CD4-positive, alpha-beta T cell (primary cell): ENCODE data around the gene CWC27. TPM values are rescaled to one million over a fixed set of nuclear protein-coding genes. Genes with fewer than 3 reads are reported as not detected.

Experiments
- ATAC-seq: fragments of 200-7000 bp; cut with Tn5 transposase; one replicate; pipeline ENCODE4 v1.10.0; 2022; ENCODE audit warnings: mild to moderate bottlenecking; ENCODE audit not compliant: poor library complexity
- CTCF ChIA-PET: fragments of 350-600 bp; sonication (Branson Sonifier 250); formaldehyde crosslinking; loops from one replicate; lab custom pipeline; 2021; ENCODE audit warnings: antibody characterized with exemption, inconsistent platforms; lab: Charles Lee
- POLR2A ChIA-PET: fragments of 350-600 bp; sonication (Branson Sonifier 250); formaldehyde crosslinking; loops from one replicate; lab custom pipeline; 2021; ENCODE audit warnings: antibody characterized with exemption, inconsistent platforms; lab: Charles Lee
- DNase-seq, 14 experiments: peaks; one replicate each; pipeline ENCODE4 v3.0.0-alpha.2; 2013 to 2020; ENCODE audit warnings: mixed read lengths in 2 of 14
- H3K27ac ChIP-seq, 2 donors: one replicate each; pipeline versions ENCODE4 v1.5.1 to v1.7.0; 2013; ENCODE audit warnings: low read length in 2 of 2, low read depth in 1 of 2, mild to moderate bottlenecking in 1 of 2
- H3K27me3 ChIP-seq, 2 experiments: 1 replicate in 1 of 2; 2 replicates in 1 of 2; pipeline versions ENCODE4 v1.6.1 to v1.7.0; 2013; ENCODE audit warnings: low read length in 2 of 2, control low read depth in 1 of 2, mild to moderate bottlenecking in 1 of 2, moderate library complexity in 1 of 2; ENCODE audit not compliant: insufficient read depth in 2 of 2, control insufficient read depth in 1 of 2
- H3K36me3 ChIP-seq: one replicate; pipeline ENCODE4 v1.6.1; 2013; ENCODE audit warnings: low read length, control low read depth; ENCODE audit not compliant: insufficient read depth
- H3K4me1 ChIP-seq: one replicate; pipeline ENCODE4 v1.6.1; 2013; ENCODE audit warnings: low read length, control low read depth; ENCODE audit not compliant: insufficient read depth
- H3K4me3 ChIP-seq: one replicate; pipeline ENCODE4 v1.5.1; 2013; ENCODE audit warnings: mild to moderate bottlenecking, low read length, moderate library complexity
- H3K9me3 ChIP-seq, 2 experiments: 1 replicate in 1 of 2; 2 replicates in 1 of 2; pipeline versions ENCODE4 v1.6.1 to v1.7.0; 2013; ENCODE audit warnings: low read length in 2 of 2, mild to moderate bottlenecking in 2 of 2, control low read depth in 1 of 2, moderate library complexity in 1 of 2; ENCODE audit not compliant: control insufficient read depth in 1 of 2, insufficient read depth in 1 of 2
- H3K27ac Mint-ChIP-seq: one replicate; pipeline ENCODE4 v1.8.0; 2020; ENCODE audit warnings: mixed read lengths
- H3K27me3 Mint-ChIP-seq: one replicate; pipeline ENCODE4 v1.8.0; 2021; ENCODE audit warnings: mixed read lengths
- H3K36me3 Mint-ChIP-seq: one replicate; pipeline ENCODE4 v1.8.0; 2021; ENCODE audit warnings: low read depth, mixed read lengths
- H3K4me1 Mint-ChIP-seq: one replicate; pipeline ENCODE4 v1.8.0; 2021; ENCODE audit warnings: low read depth, mixed read lengths
- H3K4me3 Mint-ChIP-seq: one replicate; pipeline ENCODE4 v1.8.0; 2020; ENCODE audit warnings: mild to moderate bottlenecking, mixed read lengths
- H3K9me3 Mint-ChIP-seq: one replicate; pipeline ENCODE4 v1.8.0; 2020; ENCODE audit warnings: mixed read lengths
- intact Hi-C, 2 experiments: fragments of 100-400 bp; cut with DNase I in 1 of 2; cut with micrococcal nuclease in 1 of 2; formaldehyde crosslinking; loops; one replicate each; pipeline versions ENCODE4 v1.15.1 to v1.9.0; 2023 to 2025; cut with DNase I, micrococcal nuclease
- total RNA-seq, 174 experiments: library from RNA in 2 of 174; stranded (reverse) in 2 of 174; gene quantifications; one replicate each; pipeline ENCODE4 v1.2.3 and lab custom pipeline; 2021 to 2026
- TF ChIP-seq, protein P1 (sequence below): fragments of 200-600 bp; IDR thresholded peaks from one replicate; pipeline ENCODE4 v1.8.0; 2022; ENCODE audit warnings: antibody characterized with exemption, mild to moderate bottlenecking

The CWC27 gene
- total RNA-seq, 2 experiments from 2014 or later: 14.2 to 14.5 TPM

DNA sequence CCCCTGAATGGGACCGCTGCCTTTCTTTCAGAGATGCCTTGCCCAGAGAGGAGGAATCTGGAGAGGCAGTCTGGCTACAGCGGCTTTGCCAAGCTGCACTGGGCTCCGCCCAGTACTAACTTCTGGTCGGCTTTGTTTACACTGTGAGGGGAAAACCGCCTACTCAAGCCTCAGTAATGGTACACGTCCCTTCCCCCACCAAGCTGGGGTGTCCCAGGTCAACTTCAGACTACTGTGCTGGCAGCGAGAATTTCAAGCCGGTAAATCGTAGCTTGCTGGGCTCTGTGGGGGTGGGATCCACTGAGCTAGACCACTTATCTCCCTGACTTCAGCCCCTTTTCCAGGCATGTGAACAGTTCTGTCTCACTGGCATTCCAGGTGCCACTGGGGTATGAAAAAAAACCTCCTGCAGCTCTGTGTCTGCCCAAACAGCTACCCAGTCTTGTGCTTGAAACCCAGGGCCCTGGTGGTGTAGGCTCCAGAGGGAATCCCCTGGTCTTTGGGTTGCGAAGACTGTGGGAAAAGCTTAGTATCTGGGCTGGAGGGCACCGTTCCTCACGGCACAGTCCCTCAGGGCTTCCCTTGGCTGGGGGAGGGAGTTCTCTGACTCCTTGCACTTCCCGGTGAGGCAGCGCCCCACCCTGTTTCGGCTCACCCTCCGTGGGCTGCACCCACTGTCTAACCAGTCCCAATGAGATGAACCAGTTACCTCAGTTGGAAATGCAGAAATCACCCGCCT, 171.2 kb downstream of the CWC27 start:
- ChIA-PET CTCF (no interaction called here), POLR2A (no interaction called here)
- ATAC-seq: no peak
- TF ChIP-seq, protein P1, sequence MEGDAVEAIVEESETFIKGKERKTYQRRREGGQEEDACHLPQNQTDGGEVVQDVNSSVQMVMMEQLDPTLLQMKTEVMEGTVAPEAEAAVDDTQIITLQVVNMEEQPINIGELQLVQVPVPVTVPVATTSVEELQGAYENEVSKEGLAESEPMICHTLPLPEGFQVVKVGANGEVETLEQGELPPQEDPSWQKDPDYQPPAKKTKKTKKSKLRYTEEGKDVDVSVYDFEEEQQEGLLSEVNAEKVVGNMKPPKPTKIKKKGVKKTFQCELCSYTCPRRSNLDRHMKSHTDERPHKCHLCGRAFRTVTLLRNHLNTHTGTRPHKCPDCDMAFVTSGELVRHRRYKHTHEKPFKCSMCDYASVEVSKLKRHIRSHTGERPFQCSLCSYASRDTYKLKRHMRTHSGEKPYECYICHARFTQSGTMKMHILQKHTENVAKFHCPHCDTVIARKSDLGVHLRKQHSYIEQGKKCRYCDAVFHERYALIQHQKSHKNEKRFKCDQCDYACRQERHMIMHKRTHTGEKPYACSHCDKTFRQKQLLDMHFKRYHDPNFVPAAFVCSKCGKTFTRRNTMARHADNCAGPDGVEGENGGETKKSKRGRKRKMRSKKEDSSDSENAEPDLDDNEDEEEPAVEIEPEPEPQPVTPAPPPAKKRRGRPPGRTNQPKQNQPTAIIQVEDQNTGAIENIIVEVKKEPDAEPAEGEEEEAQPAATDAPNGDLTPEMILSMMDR: no peak
- H3K36me3 Mint-ChIP-seq: peaks cover 55% of the 10 kb centered on the region
- H3K27ac ChIP-seq: no peak overlapping the region
- H3K4me3 ChIP-seq: no peak overlapping the region
- H3K4me1 Mint-ChIP-seq: no peaks in the 10 kb centered on the region
- H3K27me3 ChIP-seq: no peaks in the 10 kb centered on the region
- no peaks in the 10 kb centered on the region for H3K4me1 ChIP-seq
- H3K4me3 Mint-ChIP-seq: no peak overlapping the region
- H3K27me3 Mint-ChIP-seq: no peaks in the 10 kb centered on the region
- H3K36me3 ChIP-seq: no peaks in the 10 kb centered on the region
- H3K27ac Mint-ChIP-seq: no peak overlapping the region
- intact Hi-C loops: no loop called here
- peaks cover 4% of the 10 kb centered on the region for H3K9me3 Mint-ChIP-seq
- DNase-seq: no peak
- no peaks in the 10 kb centered on the region for H3K9me3 ChIP-seq

DNA sequence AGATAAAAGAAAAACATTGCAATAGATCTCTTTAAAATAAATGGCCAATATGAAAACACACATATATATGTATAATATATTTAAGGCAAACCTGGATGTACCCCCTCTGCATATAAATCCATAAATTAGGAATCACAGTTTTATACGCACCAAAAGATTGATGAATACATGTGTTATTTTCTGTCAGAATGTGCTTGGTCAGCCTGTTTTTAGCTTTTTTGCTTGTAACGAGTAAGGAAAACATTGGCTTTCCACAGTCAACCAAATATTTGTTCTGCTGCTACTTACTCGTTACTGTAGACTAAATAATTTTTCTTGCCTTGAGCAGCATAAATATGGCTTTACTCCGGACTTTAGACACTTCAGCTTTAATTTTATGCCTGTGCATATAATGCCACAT, 173.7 kb downstream of the CWC27 start:
- H3K9me3 Mint-ChIP-seq: peaks cover under 1% of the 10 kb centered on the region
- Histone ChIP-seq H3K9me3 (no peaks in the 10 kb centered on the region), H3K36me3 (no peaks in the 10 kb centered on the region), H3K4me3 (no peak overlapping the region), H3K27me3 (no peaks in the 10 kb centered on the region), H3K27ac (no peak overlapping the region), H3K4me1 (no peaks in the 10 kb centered on the region)
- H3K36me3 Mint-ChIP-seq: peaks cover 31% of the 10 kb centered on the region
- ChIA-PET POLR2A (no interaction called here), CTCF (no interaction called here)
- H3K27me3 Mint-ChIP-seq: no peaks in the 10 kb centered on the region
- no peaks in the 10 kb centered on the region for H3K4me1 Mint-ChIP-seq
- TF ChIP-seq, protein P1: no peak
- no peak for DNase-seq
- no peak overlapping the region for H3K4me3 Mint-ChIP-seq
- ATAC-seq: no peak
- no peak overlapping the region for H3K27ac Mint-ChIP-seq
- intact Hi-C loops: no loop called here

DNA sequence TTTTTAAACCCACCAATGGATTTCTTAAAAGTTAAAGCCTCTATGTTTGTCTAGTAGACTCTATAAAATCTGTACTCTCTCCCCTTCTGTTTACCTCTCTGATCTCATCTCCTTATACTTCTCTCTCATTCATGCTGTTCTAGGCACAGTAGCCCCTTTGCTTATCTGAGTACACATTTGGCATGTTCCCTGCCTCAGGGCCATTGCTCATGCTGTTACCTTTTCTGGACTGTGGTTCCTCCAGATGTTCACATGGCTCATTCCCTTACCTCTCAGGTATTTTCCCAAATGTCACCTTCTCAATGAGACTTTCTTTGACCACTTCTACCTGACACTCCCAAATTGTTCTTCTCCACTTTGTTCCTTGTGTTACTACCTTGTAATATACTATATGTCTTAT, 176.1 kb downstream of the CWC27 start:
- no peak overlapping the region for H3K27ac ChIP-seq
- no peaks in the 10 kb centered on the region for H3K27me3 ChIP-seq
- H3K9me3 ChIP-seq: no peaks in the 10 kb centered on the region
- no peak overlapping the region for H3K4me3 ChIP-seq
- POLR2A ChIA-PET: no interaction called here
- Mint-ChIP-seq H3K9me3 (no peaks in the 10 kb centered on the region), H3K36me3 (peaks cover 15% of the 10 kb centered on the region), H3K4me3 (no peak overlapping the region), H3K27me3 (no peaks in the 10 kb centered on the region), H3K27ac (no peak overlapping the region), H3K4me1 (no peaks in the 10 kb centered on the region)
- CTCF ChIA-PET: no interaction called here
- no peaks in the 10 kb centered on the region for H3K36me3 ChIP-seq
- TF ChIP-seq, protein P1: no peak
- ATAC-seq (no peak), DNase-seq (no peak)
- H3K4me1 ChIP-seq: no peaks in the 10 kb centered on the region
- intact Hi-C loops: no loop called here
